GM12891 (cell line): ENCODE data around the gene TANC1.
A peak's percentile ranks its signal among the peaks of the same experiment; 100 is the strongest.
"Not testable (repeated sequence)": the region's sequence is repeated elsewhere in the genome, so short reads cannot be mapped to it uniquely, and the experiment has no call there.

ENCODE experiments used
- DNase-seq: peaks from one replicate; pipeline ENCODE4 v3.0.0; 2011; ENCODE audit warnings: low spot score; ENCODE audit not compliant: insufficient read length
- FAIRE-seq: peaks from 2 replicates; lab custom pipeline; 2011; peaks lifted over from hg19 to GRCh38; lab: Jason Lieb, UNC
- PAX5 ChIP-seq: IDR thresholded peaks from 2 replicates; pipeline ENCODE4 v1.6.1; 2011; ENCODE audit warnings: low read length, moderate library complexity, mild to moderate bottlenecking; ENCODE audit not compliant: insufficient read depth, severe bottlenecking
- POLR2A ChIP-seq: IDR thresholded peaks from 2 replicates; pipeline ENCODE4 v1.6.1; 2011; ENCODE audit warnings: low read depth, low read length, control low read depth
- POLR2AphosphoS5 ChIP-seq: IDR thresholded peaks from 2 replicates; pipeline ENCODE4 v1.6.1; 2011; ENCODE audit warnings: low read depth, low read length, control low read depth
- POU2F2 ChIP-seq: IDR thresholded peaks from 2 replicates; pipeline ENCODE4 v1.6.1; 2011; ENCODE audit warnings: low read depth, mild to moderate bottlenecking, control low read depth, low read length, moderate library complexity
- SPI1 ChIP-seq: IDR thresholded peaks from 2 replicates; pipeline ENCODE4 v1.6.1; 2011; ENCODE audit warnings: low read depth, low read length, control low read depth
- TAF1 ChIP-seq: IDR thresholded peaks from 2 replicates; pipeline ENCODE4 v1.6.1; 2011; ENCODE audit warnings: low read depth, low read length, control low read depth

Gene TANC1

GRCh38 chr2:159139216-159139933, 170.9 kb downstream of the TANC1 start:
- FAIRE-seq (no peak), DNase-seq (no peak)
- TF ChIP-seq SPI1, result no peak

DNA sequence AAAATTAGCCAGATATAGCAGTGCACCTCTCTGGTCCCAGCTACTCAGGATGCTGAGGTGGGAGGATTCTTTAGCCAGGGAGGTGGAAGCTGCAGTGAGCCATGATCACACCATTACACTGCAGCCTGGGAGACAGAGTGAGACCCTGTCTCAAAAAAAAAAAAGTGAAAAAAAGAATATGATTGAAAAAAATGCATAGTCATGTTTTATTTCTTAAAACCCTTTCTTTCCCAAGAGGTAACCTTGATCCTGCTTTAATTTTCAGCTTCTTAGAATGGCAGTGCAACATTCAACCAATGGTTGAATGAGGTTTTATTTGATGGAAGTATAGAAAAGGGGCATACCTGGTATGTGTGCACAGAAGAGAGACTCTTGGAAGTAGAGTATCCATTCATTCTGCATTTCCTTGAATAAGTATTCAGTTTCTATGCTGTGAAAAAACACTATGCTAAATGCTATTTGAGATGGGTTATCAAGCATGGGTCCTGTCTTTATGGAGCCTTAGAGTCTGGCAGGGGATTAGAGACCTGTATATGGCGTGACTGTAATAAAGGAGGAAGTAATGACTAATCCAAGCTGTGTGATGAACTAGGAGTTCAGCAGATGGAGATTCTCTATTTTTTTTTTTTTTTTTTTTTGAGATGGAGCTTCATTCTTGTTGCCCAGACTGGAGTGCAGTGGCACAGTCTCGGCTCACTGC, 171.8 kb downstream of the TANC1 start:
- FAIRE-seq, result no peak
- TF ChIP-seq POLR2A (no peak), TAF1 (no peak), POU2F2 (no peak), PAX5 (no peak), POLR2AphosphoS5 (no peak), SPI1 (no peak)
- DNase-seq, result no peak

DNA sequence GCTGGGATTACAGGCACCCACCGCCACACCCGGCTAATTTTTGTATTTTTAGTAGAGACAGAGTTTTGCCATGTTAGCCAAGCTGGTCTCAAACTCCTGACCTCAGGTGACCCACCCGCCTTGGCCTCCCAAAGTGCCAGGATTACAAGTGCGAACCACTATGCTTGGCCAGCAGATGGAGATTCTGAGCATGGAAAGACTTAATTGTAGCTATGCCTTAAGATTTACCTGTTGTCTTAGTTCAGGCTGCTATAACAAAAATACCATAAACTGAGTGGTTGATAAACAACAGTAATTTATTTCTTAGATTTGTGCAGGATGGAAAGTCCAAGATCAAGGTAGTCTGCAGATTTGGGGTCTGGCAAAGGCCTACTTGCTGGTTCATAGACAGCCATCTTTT, 172.4 kb downstream of the TANC1 start:
- FAIRE-seq, result peak; percentile 5
- DNase-seq, result not testable (repeated sequence)

DNA sequence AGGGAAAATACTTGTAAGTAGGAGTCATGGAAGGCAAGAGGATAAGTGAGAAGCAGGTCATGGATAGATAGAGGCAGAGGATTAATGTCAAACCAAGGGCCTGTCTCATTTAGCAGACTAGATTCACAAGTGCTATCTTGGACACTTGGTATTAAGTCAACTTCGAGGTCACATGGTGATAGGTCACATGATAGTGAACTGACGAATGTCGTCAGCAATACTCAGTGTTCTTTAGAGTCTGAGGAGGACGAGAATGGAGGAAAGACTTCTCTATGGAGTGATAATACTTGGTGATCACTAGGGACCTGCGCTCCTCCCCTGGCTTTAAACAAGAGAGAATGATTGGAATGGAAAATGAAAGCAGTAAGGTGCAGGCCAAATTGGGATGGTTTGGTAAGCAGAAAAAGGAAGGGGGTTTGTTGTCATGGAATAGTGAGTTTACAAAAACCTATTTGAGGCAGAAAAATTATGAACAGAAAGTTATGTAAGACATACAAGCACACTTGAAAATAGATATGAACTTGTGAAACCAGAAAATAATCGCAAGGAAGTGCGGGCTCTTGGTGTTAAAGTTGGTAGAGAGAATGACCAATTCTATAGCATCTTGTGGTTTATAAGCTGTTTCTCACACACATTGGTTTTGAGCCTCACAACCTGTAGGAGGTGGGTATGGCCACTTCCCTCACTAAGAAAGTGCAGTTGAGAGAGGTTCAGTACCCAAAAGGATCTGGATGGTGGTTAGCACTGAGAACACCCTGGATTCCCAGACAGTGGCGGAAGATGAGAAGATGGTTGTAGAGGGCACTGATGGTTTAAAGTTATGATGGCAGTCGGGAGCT, 176.6 kb downstream of the TANC1 start:
- TF ChIP-seq POLR2AphosphoS5 (no peak), SPI1 (peak; percentile 38), POLR2A (no peak), PAX5 (no peak)
- DNase-seq (no peak), FAIRE-seq (peak; percentile 13)

GRCh38 chr2:159145745-159146354, 177.4 kb downstream of the TANC1 start:
- DNase-seq (no peak), FAIRE-seq (no peak)
- no peak for TF ChIP-seq POLR2AphosphoS5
- no peak for TF ChIP-seq PAX5
- TF ChIP-seq POU2F2, result no peak
- TF ChIP-seq TAF1, result no peak
- TF ChIP-seq SPI1, result no peak
- TF ChIP-seq POLR2A, result no peak

DNA sequence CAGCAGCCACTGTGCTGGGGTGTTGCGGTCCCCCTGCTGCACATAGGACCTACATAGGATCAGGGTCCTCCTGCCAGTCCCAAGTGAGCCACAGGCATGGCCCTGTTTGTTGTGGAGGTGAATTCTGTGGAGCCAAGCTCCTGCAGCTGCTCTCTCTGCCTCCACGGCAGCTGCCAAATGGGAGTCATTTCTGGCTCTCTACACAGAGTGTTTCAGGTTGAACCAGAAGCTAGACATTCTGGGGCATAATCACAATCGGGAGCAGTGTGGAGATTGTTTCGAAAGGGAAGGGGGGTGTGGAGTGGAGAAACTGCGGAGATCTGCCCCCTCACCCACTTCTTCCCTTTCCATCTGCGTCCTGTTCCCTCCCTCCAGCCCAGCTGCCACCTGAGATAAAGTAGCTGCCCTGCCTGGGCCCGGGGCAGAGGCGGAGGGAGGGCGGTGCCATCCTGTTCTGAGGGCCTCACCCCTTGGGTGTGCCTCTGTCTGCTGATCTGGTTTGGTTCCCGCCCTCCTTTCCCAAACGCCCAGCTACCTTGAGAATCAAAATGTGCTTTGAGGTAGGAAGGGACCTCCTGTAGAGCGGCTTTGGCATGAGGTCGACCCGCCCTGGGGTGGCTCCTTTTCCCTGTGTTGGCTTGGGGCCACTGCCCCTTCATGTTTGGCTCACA, 178.7 kb downstream of the TANC1 start:
- no peak for DNase-seq
- TF ChIP-seq POLR2AphosphoS5, result no peak
- no peak for TF ChIP-seq TAF1
- no peak for TF ChIP-seq POLR2A
- no peak for TF ChIP-seq SPI1
- no peak for TF ChIP-seq PAX5
- no peak for TF ChIP-seq POU2F2

DNA sequence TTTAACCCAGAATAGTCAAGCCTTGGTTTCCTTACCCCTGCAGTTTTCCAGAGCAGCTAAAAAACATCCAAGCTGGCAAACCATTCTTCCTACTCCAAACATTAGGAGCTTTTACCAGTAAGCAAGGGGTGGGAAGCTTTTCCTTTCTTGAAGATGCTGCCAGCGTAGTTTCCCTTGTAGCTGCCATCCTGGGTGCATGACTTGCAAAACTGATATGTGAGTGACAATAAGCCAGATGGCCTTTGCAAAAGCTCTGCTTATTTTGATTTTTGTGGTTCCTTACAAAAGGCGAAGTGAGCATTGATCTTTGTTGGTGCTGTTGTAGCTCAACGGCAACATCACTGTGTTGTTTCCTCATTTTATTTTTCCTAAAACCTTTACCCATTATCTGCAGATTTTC, 179.2 kb downstream of the TANC1 start:
- TF ChIP-seq POU2F2 (no peak), POLR2A (no peak), POLR2AphosphoS5 (no peak), SPI1 (no peak)
- DNase-seq, result no peak
- no peak for FAIRE-seq

More for the DNA sequence above, 178.7 kb downstream of the TANC1 start:
- FAIRE-seq, result no peak

GRCh38 chr2:159148901-159149300, 180.5 kb downstream of the TANC1 start:
- DNase-seq, result no peak
- no peak for TF ChIP-seq POU2F2
- no peak for TF ChIP-seq POLR2AphosphoS5
- TF ChIP-seq SPI1, result no peak
- no peak for TF ChIP-seq PAX5
- no peak for TF ChIP-seq POLR2A
- TF ChIP-seq TAF1, result no peak
- no peak for FAIRE-seq

DNA sequence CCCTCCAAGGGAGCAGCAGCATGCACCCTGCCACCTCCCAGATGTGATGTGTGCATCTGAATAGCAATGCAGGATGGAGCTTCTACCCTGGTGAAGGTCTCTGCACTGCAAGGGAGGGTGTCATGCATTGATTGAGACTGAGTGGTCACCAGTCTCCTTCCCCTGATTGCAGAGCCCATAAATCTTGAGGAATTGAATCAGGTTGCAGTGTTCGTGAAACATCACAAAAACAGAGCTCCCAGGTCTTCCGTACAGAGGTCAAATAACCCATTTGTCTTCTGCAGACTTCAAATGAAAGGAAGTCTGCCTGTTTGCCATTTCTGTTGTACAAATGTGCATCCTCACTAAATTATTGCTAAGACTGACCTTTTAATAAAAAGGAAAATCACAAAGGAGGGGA, 181.3 kb downstream of the TANC1 start:
- TF ChIP-seq SPI1, result no peak
- TF ChIP-seq POLR2A, result no peak
- no peak for TF ChIP-seq PAX5
- TF ChIP-seq POLR2AphosphoS5, result no peak
- TF ChIP-seq POU2F2, result no peak
- no peak for TF ChIP-seq TAF1
- no peak for DNase-seq
- no peak for FAIRE-seq
